A549 (cell line): ENCODE measurements around the gene IARS1.

Experiments used
- CBX2 ChIP-seq: fragments of 200-600 bp; sonication (generic); IDR thresholded peaks from 2 replicates; pipeline ENCODE4 v1.6.1; 2016; ENCODE audit warnings: low read depth, mild to moderate bottlenecking, borderline replicate concordance
- CTCF ChIP-seq: fragments of >200 bp; sonication (Bioruptor Twin); formaldehyde crosslinking; IDR thresholded peaks from 3 replicates; pipeline ENCODE4 v1.5.1; 2016
- E2F6 ChIP-seq: IDR thresholded peaks from 2 replicates; pipeline ENCODE4 v1.6.1; 2012; ENCODE audit warnings: low read depth, borderline replicate concordance
- EP300 ChIP-seq, 2 experiments: fragments of >200 bp; sonication (Bioruptor Twin); formaldehyde crosslinking; IDR thresholded peaks; 2 replicates in 1 of 2; 3 replicates in 1 of 2; pipeline ENCODE4 v1.6.1; 2016 to 2017
- JUN ChIP-seq, 2 experiments: fragments of >200 bp; sonication (Bioruptor Twin); formaldehyde crosslinking; IDR thresholded peaks; 2 replicates in 1 of 2; 3 replicates in 1 of 2; pipeline ENCODE4 v1.6.1; 2016 to 2017
- PHF8 ChIP-seq: fragments of 200-600 bp; sonication (generic); IDR thresholded peaks from 2 replicates; pipeline ENCODE4 v1.6.1; 2016; ENCODE audit warnings: low read depth, mild to moderate bottlenecking, antibody characterized with exemption, moderate library complexity, borderline replicate concordance
- RFX5 ChIP-seq: fragments of 450-650 bp; IDR thresholded peaks from 2 replicates; pipeline ENCODE4 v1.7.1; 2014; ENCODE audit warnings: antibody characterized with exemption, mild to moderate bottlenecking, moderate library complexity

GRCh38 chr9:92270511-92270910 lies 23.0 kb downstream of the IARS1 start:
- TF ChIP-seq CTCF (no peak), E2F6 (no peak), JUN (IDR thresholded peaks at IDR 0.05) (no peak), RFX5 (no peak), EP300 (IDR thresholded peaks at IDR 0.05) (no peak), CBX2 (no peak), PHF8 (no peak)
